Adrenal gland (tissue), 12 donors: ENCODE data around the gene IGF2R. TPM values are rescaled to one million over a fixed set of nuclear protein-coding genes. Genes with fewer than 3 reads are reported as not detected.

Experiments
- DNase-seq, 7 donors: peaks; one replicate each; pipeline ENCODE4 v3.0.0-alpha.2; 2019 to 2020
- H3K27ac ChIP-seq, 5 donors: fragments of 200-600 bp; sonication (generic) in 4 of 5; 1 replicate in 3 of 5; 2 replicates in 2 of 5; pipeline versions ENCODE4 v1.5.1 to v1.8.0; 2016 to 2020; ENCODE audit warnings: mild to moderate bottlenecking in 1 of 5
- H3K27me3 ChIP-seq: fragments of 200-600 bp; 2 replicates; pipeline ENCODE4 v1.8.0; 2021
- H3K36me3 ChIP-seq, 2 donors: fragments of 200-600 bp; replicated peaks in 1 of 2; 1 replicate in 1 of 2; 2 replicates in 1 of 2; pipeline versions ENCODE4 v1.5.1 to v1.8.0; 2018 to 2022
- H3K4me1 ChIP-seq, 2 donors: fragments of 200-600 bp; replicated peaks in 1 of 2; 1 replicate in 1 of 2; 2 replicates in 1 of 2; pipeline versions ENCODE4 v1.5.1 to v1.8.0; 2018 to 2021
- H3K4me3 ChIP-seq, 4 donors: fragments of 200-600 bp; sonication (generic) in 3 of 4; one replicate each; pipeline ENCODE4 v1.5.1; 2016 to 2018
- H3K9me3 ChIP-seq, 3 donors: fragments of 200-600 bp; sonication (generic) in 1 of 3; replicated peaks in 1 of 3; 1 replicate in 2 of 3; 2 replicates in 1 of 3; pipeline versions ENCODE4 v1.5.1 to v1.8.0; 2016 to 2021
- CTCF ChIP-seq, 6 experiments: fragments of 450-650 bp in 4 of 6; fragments of 200-600 bp in 2 of 6; sonication (generic) in 1 of 6; IDR thresholded peaks; 1 replicate in 5 of 6; 2 replicates in 1 of 6; pipeline versions ENCODE4 v1.5.1 to v1.8.0; 2016 to 2021; ENCODE audit warnings: antibody characterized with exemption in 6 of 6, mild to moderate bottlenecking in 2 of 6, moderate library complexity in 1 of 6
- POLR2A ChIP-seq, 2 donors: fragments of 450-650 bp; IDR thresholded peaks; one replicate each; pipeline ENCODE4 v1.6.1; 2017; ENCODE audit warnings: antibody characterized with exemption in 2 of 2, mild to moderate bottlenecking in 2 of 2, moderate library complexity in 1 of 2
- WGBS, 4 donors: extraction: QIAGEN DNeasy Blood & Tissue Kit in 2 of 4; methylation state at CpG; one replicate each; pipeline versions ENCODE4 v1.1.5 to v1.1.7; 2013 to 2017; 5-methylcytosine and 5-hydroxymethylcytosine counted together
- intact Hi-C, 2 donors: fragments of 100-400 bp; cut with DNase I; formaldehyde crosslinking; loops; one replicate each; pipeline versions ENCODE4 v1.14.1 to v1.15.0; 2022 to 2023
- polyA plus RNA-seq, 3 donors: library from polyadenylated mRNA; stranded (reverse); fragments of 200-250 nt in 2 of 3; fragments of 350-450 nt in 1 of 3; fragmentation: Illumina TruSeq in 1 of 3; extraction: RNeasy Lipid Tissue Mini Kit (QIAGEN cat#74804) in 1 of 3; gene quantifications; one replicate each; pipeline ENCODE4 v1.2.3, GENCODE V29; 2013 to 2014
- total RNA-seq, 9 donors: library from RNA; depleted of rRNA in 4 of 9; stranded (reverse); fragments of >200 nt in 4 of 9; fragments of 120-200 nt in 1 of 9; fragmentation: NEBNext Ultra II Directional in 1 of 9; extraction: Animal tissue kit (Norgen Biotek cat#: 25700) in 1 of 9; gene quantifications; one replicate each; pipeline versions ENCODE4 v1.1.0 to v1.2.4, GENCODE V29; 2013 to 2023
- donor health status: healthy with polysubstance abuse.
- donor health status: Bipolar disorder and iron deficiency.
- donor health status: DM: yes; HTN: yes; CAD: no.
- donor health status: DM: no; HTN: no; CAD: no.
- donor health status: DM: no; HTN: no; CAD: no.
- donor health status: DM: yes; HTN: yes; CAD: no.

IGF2R gene
- total and polyA plus RNA-seq, 12 donors: 17.1 to 154 (median 89.8) TPM

DNA sequence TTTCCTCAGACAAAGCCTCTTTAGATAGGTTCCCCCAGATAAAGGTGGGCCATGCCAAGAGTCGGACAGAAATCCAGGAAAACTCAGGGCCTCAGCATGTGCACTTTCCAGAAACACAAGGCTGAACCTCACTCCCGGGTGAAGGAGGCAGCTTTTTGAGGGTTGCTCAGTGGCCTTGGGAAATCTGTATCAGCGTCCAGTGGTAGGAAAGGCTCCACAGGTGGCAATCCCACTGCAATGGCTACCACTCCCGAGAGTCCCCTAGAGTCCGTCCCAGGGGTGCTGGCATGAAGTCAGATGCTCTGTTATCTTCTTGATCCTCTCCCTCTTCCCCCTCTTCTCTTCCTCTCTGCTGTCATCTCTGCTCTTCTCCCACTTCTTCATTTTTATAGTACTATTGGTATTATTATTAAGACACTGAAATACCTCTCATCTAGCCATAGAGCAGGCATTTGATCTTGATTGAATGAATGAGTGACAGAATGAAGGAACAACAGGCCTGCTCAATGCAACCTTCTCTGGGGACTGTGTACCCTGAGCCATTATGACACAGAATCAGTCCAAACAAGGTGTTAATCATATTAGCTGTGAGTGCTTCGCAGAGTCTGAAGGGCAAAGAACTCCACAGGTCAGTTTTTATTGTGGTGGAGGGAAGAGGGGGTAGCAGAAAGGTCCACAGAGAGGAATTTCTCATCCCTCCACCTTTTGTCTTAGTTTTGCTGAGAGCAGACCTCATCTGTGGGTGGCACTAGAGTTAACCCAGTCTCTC is 166.1 kb downstream of the IGF2R start:
- intact Hi-C loops: loop anchor here (5.0 to 10.0 kb wide), 2 partner anchors 320 to 322 kb away; no protein-coding TSS in a partner anchor
- Histone ChIP-seq H3K4me3 (no peak overlapping the region), H3K27me3 (no peaks in the 10 kb centered on the region), H3K36me3 (no peaks in the 10 kb centered on the region), H3K27ac (no peak overlapping the region), H3K9me3 (no peaks in the 10 kb centered on the region), H3K4me1 (peaks cover 0 to 12% of the 10 kb centered on the region in 2 donors)
- TF ChIP-seq CTCF (IDR thresholded peaks at IDR 0.05) (no peak), POLR2A (IDR thresholded peaks at IDR 0.05) (no peak)
- 85 to 90% (median 88%) methylated on average over 6 of the region's 6 CpGs for WGBS, 4 donors
- DNase-seq: no peak

- 76 to 83% (median 80%) methylated on average over 16 to 21 of the region's 21 CpGs for WGBS, 4 donors
- TF ChIP-seq CTCF (IDR thresholded peaks at IDR 0.05) (no peak), POLR2A (IDR thresholded peaks at IDR 0.05) (no peak)
- Histone ChIP-seq H3K27ac (no peak overlapping the region), H3K4me1 (peaks cover 0 to 16% of the 10 kb centered on the region in 2 donors), H3K36me3 (no peaks in the 10 kb centered on the region), H3K9me3 (no peaks in the 10 kb centered on the region), H3K27me3 (no peaks in the 10 kb centered on the region), H3K4me3 (no peak overlapping the region)
- no peak for DNase-seq
- intact Hi-C loops: loop anchor here in 1 of 2 donors (10.0 kb wide), 1 partner anchor 319 kb away; no protein-coding TSS in a partner anchor
These were observed 167.2 kb downstream of the IGF2R start for GRCh38 chr6:160135907-160136655.

DNA sequence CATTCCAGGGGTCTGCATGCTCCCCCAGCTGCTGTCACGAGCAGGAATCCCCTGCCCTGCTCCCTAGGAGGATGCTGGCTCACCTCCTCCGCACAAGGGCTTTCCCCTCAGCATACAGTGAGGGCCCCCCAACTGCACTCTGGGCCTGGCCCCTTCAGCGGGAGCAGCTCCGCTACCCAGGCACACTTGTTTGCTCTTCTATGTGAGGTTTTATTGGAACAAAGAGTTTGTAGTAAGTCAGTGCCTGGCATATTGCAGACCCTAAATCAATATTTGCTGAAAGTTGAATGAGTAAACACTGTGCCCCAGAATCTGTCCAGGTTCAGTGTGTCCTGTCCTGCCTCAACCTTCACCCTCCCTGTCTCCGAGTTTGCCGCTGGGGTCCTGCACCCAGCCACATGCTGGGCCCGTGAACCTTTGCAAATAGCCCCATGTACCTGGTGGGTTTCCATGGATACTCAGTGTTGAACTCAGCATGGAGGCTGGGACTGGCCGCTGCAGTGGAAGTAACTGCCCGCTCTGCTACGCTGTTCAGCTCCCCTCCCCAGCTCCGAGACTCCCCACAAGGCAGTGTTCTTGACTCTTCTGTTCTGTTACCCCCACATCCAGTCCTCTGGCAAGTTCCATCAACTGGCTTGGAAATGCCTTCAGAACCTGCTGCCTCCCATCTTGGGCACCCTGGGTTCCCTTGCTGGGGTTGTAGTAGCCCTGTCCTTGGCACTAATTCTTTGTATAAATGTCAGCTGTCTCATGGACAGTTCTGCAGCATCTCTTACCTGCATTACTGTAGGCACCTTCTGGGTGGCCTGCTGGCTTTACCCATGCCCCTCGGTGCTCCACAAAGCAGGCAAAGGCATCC is 168.5 kb downstream of the IGF2R start:
- H3K4me1 ChIP-seq: peaks cover 0 to 17% of the 10 kb centered on the region in 2 donors
- no peaks in the 10 kb centered on the region for H3K27me3 ChIP-seq
- no peak for TF ChIP-seq POLR2A (IDR thresholded peaks at IDR 0.05)
- no peak for TF ChIP-seq CTCF (IDR thresholded peaks at IDR 0.05)
- H3K36me3 ChIP-seq: no peaks in the 10 kb centered on the region
- no peak overlapping the region for H3K27ac ChIP-seq
- H3K4me3 ChIP-seq: no peak overlapping the region
- intact Hi-C loops: loop anchor here in 1 of 2 donors (10.0 kb wide), 1 partner anchor 317 kb away; no protein-coding TSS in a partner anchor
- no peaks in the 10 kb centered on the region for H3K9me3 ChIP-seq
- no peak for DNase-seq
- 78 to 86% (median 81%) methylated on average over 8 to 12 of the region's 12 CpGs for WGBS, 4 donors
